H1 (cell line): ENCODE measurements around the gene VPS13D. TPM values are rescaled to one million over a fixed set of nuclear protein-coding genes. Genes with fewer than 3 reads are reported as not detected.

Experiments
- CTCF ChIA-PET: fragments of 300-600 bp; sonication (Branson Sonifier 250); formaldehyde crosslinking; loops from one replicate; lab custom pipeline; 2021; ENCODE audit not compliant: partially characterized antibody; lab: Charles Lee
- POLR2A ChIA-PET: fragments of 300-600 bp; sonication (Branson Sonifier 250); formaldehyde crosslinking; loops from one replicate; lab custom pipeline; 2021; ENCODE audit warnings: inconsistent platforms; ENCODE audit not compliant: partially characterized antibody; lab: Charles Lee
- DNase-seq, 2 experiments: peaks; one replicate each; pipeline versions ENCODE4 v3.0.0 to v3.0.0-alpha.2; 2010 to 2022; ENCODE audit warnings: low spot score in 2 of 2, low read depth in 1 of 2, mixed read lengths in 1 of 2
- FAIRE-seq: peaks from 2 replicates; lab custom pipeline; 2011; peaks lifted over from hg19 to GRCh38; lab: Jason Lieb, UNC
- H2AFZ ChIP-seq: 2 replicates; pipeline ENCODE4 v1.8.1; 2012; ENCODE audit warnings: low read length, inconsistent platforms
- H2AK5ac ChIP-seq: 2 replicates; pipeline ENCODE4 v1.6.1; 2013; ENCODE audit warnings: low read depth, low read length
- H2BK120ac ChIP-seq: replicated peaks from 2 replicates; pipeline ENCODE3; 2013; ENCODE audit warnings: low read depth, low read length, inconsistent platforms
- H2BK12ac ChIP-seq: 2 replicates; pipeline ENCODE4 v1.6.1; 2013; ENCODE audit warnings: low read depth, low read length
- H2BK15ac ChIP-seq: 2 replicates; pipeline ENCODE4 v1.6.1; 2013; ENCODE audit warnings: low read length
- H2BK20ac ChIP-seq: 2 replicates; pipeline ENCODE4 v1.6.1; 2013; ENCODE audit warnings: low read length
- H2BK5ac ChIP-seq: 2 replicates; pipeline ENCODE4 v1.6.1; 2013; ENCODE audit warnings: low read depth, low read length
- H3K14ac ChIP-seq: 2 replicates; pipeline ENCODE4 v1.6.1; 2013; ENCODE audit warnings: inconsistent platforms; ENCODE audit not compliant: insufficient read length
- H3K18ac ChIP-seq: 2 replicates; pipeline ENCODE4 v1.6.1; 2013; ENCODE audit warnings: low read length; ENCODE audit errors: extremely low read depth
- H3K23ac ChIP-seq: 2 replicates; pipeline ENCODE4 v1.6.1; 2013; ENCODE audit warnings: inconsistent platforms; ENCODE audit not compliant: insufficient read length
- H3K23me2 ChIP-seq: 2 replicates; pipeline ENCODE4 v1.6.1; 2013; ENCODE audit warnings: low read depth, low read length
- H3K27ac ChIP-seq: 2 replicates; pipeline ENCODE4 v1.6.1; 2011; ENCODE audit warnings: low read depth, low read length, inconsistent platforms
- H3K27me3 ChIP-seq, 4 experiments: replicated peaks in 1 of 4; 1 replicate in 1 of 4; 2 replicates in 3 of 4; pipeline versions ENCODE4 v1.6.1 to v1.8.1; 2011 to 2013; ENCODE audit warnings: low read length in 3 of 4, mild to moderate bottlenecking in 3 of 4, inconsistent platforms in 2 of 4, mixed read lengths in 2 of 4, moderate library complexity in 1 of 4; ENCODE audit not compliant: control insufficient read depth in 3 of 4, insufficient read depth in 3 of 4; ENCODE audit errors: extremely low read depth in 1 of 4
- H3K36me3 ChIP-seq, 4 experiments: 2 replicates each; pipeline versions ENCODE4 v1.6.1 to v1.8.1; 2011 to 2013; ENCODE audit warnings: mild to moderate bottlenecking in 4 of 4, low read length in 3 of 4, moderate library complexity in 2 of 4, control low read depth in 1 of 4, inconsistent platforms in 1 of 4; ENCODE audit not compliant: insufficient read depth in 4 of 4, control insufficient read depth in 2 of 4
- H3K4ac ChIP-seq: replicated peaks from 2 replicates; pipeline ENCODE3; 2013; ENCODE audit warnings: low read length, low read depth, mixed read lengths, inconsistent platforms; ENCODE audit not compliant: insufficient read length
- H3K4me1 ChIP-seq, 4 experiments: replicated peaks in 1 of 4; 1 replicate in 1 of 4; 2 replicates in 3 of 4; pipeline versions ENCODE4 v1.6.1 to v1.8.1; 2011 to 2013; ENCODE audit warnings: low read length in 3 of 4, inconsistent platforms in 2 of 4, mixed read lengths in 1 of 4; ENCODE audit not compliant: insufficient read depth in 4 of 4, control insufficient read depth in 3 of 4
- H3K4me2 ChIP-seq, 2 experiments: 2 replicates each; pipeline versions ENCODE4 v1.6.1 to v1.8.1; 2011 to 2013; ENCODE audit warnings: low read depth in 2 of 2, low read length in 2 of 2, control low read depth in 1 of 2, inconsistent platforms in 1 of 2, mild to moderate bottlenecking in 1 of 2; ENCODE audit not compliant: insufficient read depth in 1 of 2
- H3K4me3 ChIP-seq, 4 experiments: fragments of 200-600, 300-600 bp in 1 of 4; sonication (generic), shearing (Covaris generic), sonication (Bioruptor Twin) in 1 of 4; 2 replicates each; pipeline versions ENCODE4 v1.5.1 to v1.8.1; 2011 to 2016; ENCODE audit warnings: low read length in 4 of 4, low read depth in 3 of 4, control low read depth in 2 of 4, inconsistent platforms in 2 of 4, mild to moderate bottlenecking in 2 of 4, mixed read lengths in 1 of 4, moderate library complexity in 1 of 4; ENCODE audit not compliant: insufficient read depth in 2 of 4; ENCODE audit errors: extremely low read depth in 1 of 4
- H3K56ac ChIP-seq: replicated peaks from 2 replicates; pipeline ENCODE3; 2013; ENCODE audit warnings: low read depth, mild to moderate bottlenecking, mixed read lengths, low read length, inconsistent platforms; ENCODE audit not compliant: insufficient read length
- H3K79me1 ChIP-seq: 2 replicates; pipeline ENCODE4 v1.6.1; 2013; ENCODE audit warnings: low read depth, low read length, control low read depth
- H3K79me2 ChIP-seq, 2 experiments: 2 replicates each; pipeline versions ENCODE4 v1.6.1 to v1.8.1; 2012 to 2013; ENCODE audit warnings: low read length in 2 of 2, mild to moderate bottlenecking in 2 of 2, inconsistent platforms in 1 of 2; ENCODE audit not compliant: insufficient read depth in 2 of 2, control insufficient read depth in 1 of 2
- H3K9ac ChIP-seq, 4 experiments: replicated peaks in 1 of 4; 1 replicate in 1 of 4; 2 replicates in 3 of 4; pipeline versions ENCODE4 v1.6.1 to v1.8.1; 2011 to 2013; ENCODE audit warnings: low read depth in 3 of 4, low read length in 3 of 4, control low read depth in 2 of 4, mild to moderate bottlenecking in 2 of 4, moderate library complexity in 2 of 4, inconsistent platforms in 1 of 4; ENCODE audit errors: extremely low read depth in 1 of 4
- H3K9me3 ChIP-seq, 2 experiments: 2 replicates each; pipeline versions ENCODE4 v1.6.1 to v1.8.1; 2012 to 2013; ENCODE audit warnings: mild to moderate bottlenecking in 2 of 2, moderate library complexity in 2 of 2, control low read depth in 1 of 2, inconsistent platforms in 1 of 2, low read depth in 1 of 2, low read length in 1 of 2, mixed read lengths in 1 of 2; ENCODE audit not compliant: insufficient read depth in 2 of 2
- H4K20me1 ChIP-seq, 2 experiments: replicated peaks in 1 of 2; 2 replicates each; pipeline versions ENCODE3 to v1.8.1; 2011 to 2013; ENCODE audit warnings: inconsistent platforms in 2 of 2, low read length in 2 of 2, mild to moderate bottlenecking in 1 of 2; ENCODE audit not compliant: insufficient read depth in 2 of 2, control insufficient read depth in 1 of 2
- H4K5ac ChIP-seq: 2 replicates; pipeline ENCODE4 v1.6.1; 2013; ENCODE audit warnings: low read length, low read depth, mixed read lengths, inconsistent platforms; ENCODE audit not compliant: insufficient read length
- H4K8ac ChIP-seq: 2 replicates; pipeline ENCODE4 v1.8.0; 2013; ENCODE audit warnings: mild to moderate bottlenecking, moderate library complexity, low read length, inconsistent platforms; ENCODE audit not compliant: insufficient read depth; ENCODE audit errors: extremely low read depth
- H4K91ac ChIP-seq: replicated peaks from 2 replicates; pipeline ENCODE3; 2013; ENCODE audit warnings: low read length, mixed read lengths, inconsistent platforms; ENCODE audit not compliant: insufficient read length
- ASH2L ChIP-seq: fragments of 200-600, 300-600 bp; sonication (generic); IDR thresholded peaks from one replicate; pipeline ENCODE4 v1.7.1; 2017; ENCODE audit warnings: low read length
- BRCA1 ChIP-seq: IDR thresholded peaks from 2 replicates; pipeline ENCODE4 v1.6.1; 2012; ENCODE audit warnings: low read depth, low read length, improper control_type of control experiment
- EZH2 ChIP-seq: fragments of 200-600 bp; sonication (generic); IDR thresholded peaks from 2 replicates; pipeline ENCODE4 v1.7.1; 2012; ENCODE audit warnings: low read depth, mild to moderate bottlenecking, moderate library complexity, low read length, inconsistent platforms; ENCODE audit not compliant: severe bottlenecking
- GABPA ChIP-seq: IDR thresholded peaks from 2 replicates; pipeline ENCODE4 v1.6.1; 2011; ENCODE audit warnings: mild to moderate bottlenecking, low read length, moderate library complexity, borderline replicate concordance; ENCODE audit not compliant: insufficient read depth
- GTF2F1 ChIP-seq: IDR thresholded peaks from 2 replicates; pipeline ENCODE4 v1.6.1; 2012; ENCODE audit warnings: low read depth, low read length, improper control_type of control experiment, borderline replicate concordance
- HDAC2 ChIP-seq, 2 experiments: fragments of 300-600 bp in 1 of 2; sonication (generic) in 1 of 2; IDR thresholded peaks; 2 replicates each; pipeline ENCODE4 v1.6.1; 2011 to 2012; ENCODE audit warnings: low read depth in 2 of 2, low read length in 2 of 2, mild to moderate bottlenecking in 2 of 2, moderate library complexity in 2 of 2, borderline replicate concordance in 1 of 2, inconsistent platforms in 1 of 2
- POU5F1 ChIP-seq: IDR thresholded peaks from 2 replicates; pipeline ENCODE4 v1.6.1; 2011; ENCODE audit warnings: low read depth, mild to moderate bottlenecking, low read length, moderate library complexity
- SP1 ChIP-seq: IDR thresholded peaks from 2 replicates; pipeline ENCODE4 v1.6.1; 2011; ENCODE audit warnings: low read depth, low read length
- WGBS, 2 experiments: shearing (Covaris generic) in 1 of 2; methylation state at CpG; one replicate each; pipeline versions ENCODE4 v1.1.6 to v1.1.7; 2013 to 2015; ENCODE audit warnings: low lambda C conversion rate in 2 of 2, mixed read lengths in 2 of 2, inconsistent platforms in 1 of 2, low coverage in 1 of 2, missing lambda C conversion rate in 1 of 2; ENCODE audit not compliant: insufficient replicate concordance in 2 of 2, insufficient coverage in 1 of 2, insufficient read length in 1 of 2; ENCODE audit errors: extremely low coverage in 1 of 2, missing lambda C conversion rate in 1 of 2; 5-methylcytosine and 5-hydroxymethylcytosine counted together
- polyA plus RNA-seq, 7 experiments: library from polyadenylated mRNA; depleted of rRNA in 3 of 7; stranded (reverse) in 5 of 7; unstranded in 2 of 7; fragments of >200 nt in 5 of 7; fragments of 200-250 nt in 2 of 7; gene quantifications; 1 replicate in 5 of 7; 2 replicates in 1 of 7; 4 replicates in 1 of 7; pipeline versions ENCODE4 v1.2.1 to v1.2.3, GENCODE V29; 2011 to 2013; ENCODE audit warnings: missing spikeins in 2 of 7, mixed read lengths in 2 of 7
- total RNA-seq: library from RNA; stranded (reverse); fragmentation: NEBNext Ultra II Directional; extraction: Animal tissue kit (Norgen Biotek cat#: 25700); gene quantifications from 2 replicates; pipeline ENCODE4 v1.2.1, GENCODE V29; 2021
- TF ChIP-seq, protein P1 (sequence below): IDR thresholded peaks from 2 replicates; pipeline ENCODE4 v1.6.1; 2012; ENCODE audit warnings: inconsistent platforms

VPS13D gene
- total and polyA plus RNA-seq, 2 of the 8 experiments (the other 6 are each of a cell fraction or from before 2014, with no cell fraction given), result 10.9 to 31.2 TPM

GRCh38 chr1:12432897-12433296 is 203.1 kb downstream of the VPS13D start:
- 98% methylated on average over 5 of the region's 6 CpGs; no CpG with 5 or more reads in 1 of the 2 experiments for WGBS, 2 experiments
- Histone ChIP-seq H3K18ac (no peak overlapping the region), H3K4ac (no peak overlapping the region), H2BK120ac (no peak overlapping the region), H3K14ac (no peak overlapping the region), H2BK12ac (no peak overlapping the region), H3K9me3 (no peaks in the 10 kb centered on the region), H3K27ac (no peak overlapping the region), H3K9ac (no peak overlapping the region), H3K4me3 (no peak overlapping the region), H3K56ac (no peak overlapping the region), H4K91ac (no peak overlapping the region), H3K23me2 (no peaks in the 10 kb centered on the region)
- ChIA-PET CTCF (interaction anchor here (0.8 to 1.3 kb wide), 2 partner anchors 20 to 226 kb away, joined by 3 to 4 read pairs; no protein-coding TSS in a partner anchor), POLR2A (no interaction called here)
- no peak for FAIRE-seq
- TF ChIP-seq POU5F1, result no peak
- no peak for TF ChIP-seq SP1
- TF ChIP-seq, protein P1, sequence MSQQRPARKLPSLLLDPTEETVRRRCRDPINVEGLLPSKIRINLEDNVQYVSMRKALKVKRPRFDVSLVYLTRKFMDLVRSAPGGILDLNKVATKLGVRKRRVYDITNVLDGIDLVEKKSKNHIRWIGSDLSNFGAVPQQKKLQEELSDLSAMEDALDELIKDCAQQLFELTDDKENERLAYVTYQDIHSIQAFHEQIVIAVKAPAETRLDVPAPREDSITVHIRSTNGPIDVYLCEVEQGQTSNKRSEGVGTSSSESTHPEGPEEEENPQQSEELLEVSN, result no peak
- no peak for TF ChIP-seq HDAC2 (IDR thresholded peaks at IDR 0.05; ENCODE audit: borderline replicate concordance in 1 of 2, low read depth in 2 of 2, low read length in 2 of 2)
- no peak for TF ChIP-seq ASH2L
- TF ChIP-seq BRCA1, result no peak
- no peak for TF ChIP-seq GTF2F1
- TF ChIP-seq GABPA, result no peak
- no peak for TF ChIP-seq EZH2
- TF ChIP-seq, all 59 proteins: peak for 0
- Histone ChIP-seq H2BK15ac (no peak overlapping the region), H4K8ac (no peak overlapping the region), H3K79me2 (no peaks in the 10 kb centered on the region), H2BK20ac (no peak overlapping the region), H3K27me3 (no peaks in the 10 kb centered on the region), H2AK5ac (no peak overlapping the region), H3K4me2 (no peak overlapping the region), H3K36me3 (no peaks in the 10 kb centered on the region), H3K23ac (no peak overlapping the region), H4K5ac (no peak overlapping the region), H2BK5ac (no peak overlapping the region), H2AFZ (no peak overlapping the region), H3K79me1 (no peaks in the 10 kb centered on the region), H4K20me1 (no peaks in the 10 kb centered on the region), H3K4me1 (peaks cover 3 to 5% (median 3%) of the 10 kb centered on the region in 4 experiments; a peak in 4 of 7 replicates)
- no peak for DNase-seq
